Suprapubic skin (tissue), 4 donors: Measurements from ENCODE around the gene LETM1.

Experiments
- CTCF ChIP-seq, 2 donors: fragments of 200-600 bp in 1 of 2; fragments of 450-650 bp in 1 of 2; sonication (generic) in 1 of 2; IDR thresholded peaks; one replicate each; pipeline ENCODE4 v1.5.1; 2016 to 2019; ENCODE audit warnings: antibody characterized with exemption in 2 of 2, mild to moderate bottlenecking in 1 of 2, moderate library complexity in 1 of 2
- EP300 ChIP-seq: sonication (generic); formaldehyde crosslinking; IDR thresholded peaks from one replicate; pipeline ENCODE4 v1.6.1; 2017; ENCODE audit warnings: antibody characterized with exemption
- POLR2A ChIP-seq, 2 donors: fragments of 450-650 bp; IDR thresholded peaks; one replicate each; pipeline ENCODE4 v1.6.1; 2017; ENCODE audit warnings: antibody characterized with exemption in 2 of 2, mild to moderate bottlenecking in 2 of 2, moderate library complexity in 2 of 2
- POLR2AphosphoS5 ChIP-seq, 3 donors: sonication (generic); formaldehyde crosslinking; IDR thresholded peaks; one replicate each; pipeline ENCODE4 v1.6.1; 2017; ENCODE audit warnings: antibody characterized with exemption in 3 of 3

- TF ChIP-seq CTCF (IDR thresholded peaks at IDR 0.05) = no peak
- TF ChIP-seq POLR2AphosphoS5 (IDR thresholded peaks at IDR 0.05) = no peak
- TF ChIP-seq POLR2A (IDR thresholded peaks at IDR 0.05) = no peak
- TF ChIP-seq EP300 = no peak
Measured at GRCh38 chr4:1851160-1851559, 4.8 kb downstream of the LETM1 start.
